Kidney (tissue), 14 donors: ENCODE data around the gene TMEM129. TPM values are rescaled to one million over a fixed set of nuclear protein-coding genes. Genes with fewer than 3 reads are reported as not detected.
A peak's percentile ranks its signal among the peaks of the same experiment; 100 is the strongest.

Experiments
- DNase-seq, 5 donors: peaks; one replicate each; pipeline ENCODE4 v3.0.0-alpha.2; 2013 to 2020
- FAIRE-seq: peaks from 2 replicates; lab custom pipeline; 2012; peaks lifted over from hg19 to GRCh38; lab: Jason Lieb, UNC
- H3K27ac ChIP-seq, 2 donors: one replicate each; pipeline ENCODE4 v1.7.0; 2013; ENCODE audit warnings: low read depth in 2 of 2, low read length in 2 of 2, inconsistent platforms in 1 of 2
- H3K27me3 ChIP-seq: one replicate; pipeline ENCODE4 v1.7.1; 2013; ENCODE audit warnings: low read length, inconsistent platforms; ENCODE audit not compliant: control insufficient read depth, insufficient read depth
- H3K36me3 ChIP-seq, 3 donors: one replicate each; pipeline versions ENCODE4 v1.7.0 to v1.7.1; 2013; ENCODE audit warnings: low read length in 3 of 3, control low read depth in 1 of 3, inconsistent platforms in 1 of 3; ENCODE audit not compliant: insufficient read depth in 3 of 3, control insufficient read depth in 2 of 3
- H3K4me1 ChIP-seq, 3 donors: one replicate each; pipeline versions ENCODE4 v1.7.0 to v1.7.1; 2013; ENCODE audit warnings: low read length in 3 of 3, inconsistent platforms in 1 of 3, low read depth in 1 of 3; ENCODE audit not compliant: control insufficient read depth in 2 of 3, insufficient read depth in 2 of 3
- H3K4me3 ChIP-seq, 3 donors: one replicate each; pipeline versions ENCODE4 v1.7.0 to v1.8.1; 2013; ENCODE audit warnings: low read length in 3 of 3, control low read depth in 1 of 3, inconsistent platforms in 1 of 3
- H3K9ac ChIP-seq, 3 donors: one replicate each; pipeline versions ENCODE4 v1.7.0 to v1.7.1; 2013; ENCODE audit warnings: low read length in 3 of 3, control low read depth in 1 of 3, inconsistent platforms in 1 of 3
- H3K9me3 ChIP-seq, 3 donors: one replicate each; pipeline versions ENCODE4 v1.7.0 to v1.7.1; 2013; ENCODE audit warnings: low read length in 3 of 3, control low read depth in 1 of 3, inconsistent platforms in 1 of 3; ENCODE audit not compliant: control insufficient read depth in 2 of 3, insufficient read depth in 1 of 3
- intact Hi-C: fragments of 100-400 bp; cut with DNase I; formaldehyde crosslinking; loops from one replicate; pipeline ENCODE4 v1.11.1; 2022
- polyA plus RNA-seq: library from polyadenylated mRNA; stranded (reverse); fragments of 350-450 nt; fragmentation: Illumina TruSeq; extraction: RNeasy Lipid Tissue Mini Kit (QIAGEN cat#74804); gene quantifications from one replicate; pipeline ENCODE4 v1.2.3, GENCODE V29; 2014; ENCODE audit warnings: low read depth, low replicate concordance; ENCODE audit not compliant: insufficient read depth
- total RNA-seq: library from RNA; stranded (reverse); fragmentation: NEBNext Ultra II Directional; extraction: Animal tissue kit (Norgen Biotek cat#: 25700); gene quantifications from one replicate; pipeline ENCODE4 v1.2.1, GENCODE V29; 2021
- TF ChIP-seq, protein P1 (sequence below): IDR thresholded peaks from 3 replicates; pipeline ENCODE4 v1.5.1; 2012; ENCODE audit warnings: mild to moderate bottlenecking, moderate library complexity, borderline replicate concordance; ENCODE audit not compliant: insufficient read depth; ENCODE audit errors: extremely low read depth
- donor health status: control.
- donor health status: control.
- donor health status: control.
- donor health status: control.
- donor health status: control.
- donor health status: DM: yes; HTN: yes; CAD: no.
- donor health status: Normal renal cell carcinoma (clear cell type).

TMEM129 gene
- total and polyA plus RNA-seq, 2 donors from 2014 or later = 48.2 to 60.0 TPM

DNA sequence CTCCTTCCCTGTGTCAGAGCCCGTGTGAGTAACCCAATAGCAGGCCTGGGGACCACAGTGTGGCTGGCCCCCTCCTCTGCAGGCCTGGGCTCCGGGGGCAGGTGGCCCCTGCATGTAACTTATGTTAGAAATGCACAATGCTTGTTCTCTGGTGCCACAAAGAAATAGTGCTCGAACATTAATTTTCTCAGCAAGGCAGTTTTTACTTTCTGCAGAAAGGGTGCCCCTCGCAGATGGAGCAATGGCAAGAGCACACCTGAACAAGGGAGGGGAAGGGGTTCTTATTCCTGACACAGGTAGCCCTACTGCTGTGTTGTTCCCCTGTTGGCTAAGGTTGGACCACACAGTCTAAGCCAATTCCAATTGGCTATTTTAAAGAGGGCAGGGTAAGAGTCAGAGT, 17.3 kb upstream of the TMEM129 start:
- Histone ChIP-seq H3K27me3 (no peaks in the 10 kb centered on the region), H3K36me3 (no peaks in the 10 kb centered on the region), H3K4me1 (no peaks in the 10 kb centered on the region), H3K9ac (no peak overlapping the region), H3K9me3 (peaks cover 0 to 5% (median 0%) of the 10 kb centered on the region in 3 donors), H3K4me3 (no peak overlapping the region), H3K27ac (no peak overlapping the region)
- DNase-seq (no peak), FAIRE-seq (no peak)
- intact Hi-C loops = no loop called here
- TF ChIP-seq, protein P1, sequence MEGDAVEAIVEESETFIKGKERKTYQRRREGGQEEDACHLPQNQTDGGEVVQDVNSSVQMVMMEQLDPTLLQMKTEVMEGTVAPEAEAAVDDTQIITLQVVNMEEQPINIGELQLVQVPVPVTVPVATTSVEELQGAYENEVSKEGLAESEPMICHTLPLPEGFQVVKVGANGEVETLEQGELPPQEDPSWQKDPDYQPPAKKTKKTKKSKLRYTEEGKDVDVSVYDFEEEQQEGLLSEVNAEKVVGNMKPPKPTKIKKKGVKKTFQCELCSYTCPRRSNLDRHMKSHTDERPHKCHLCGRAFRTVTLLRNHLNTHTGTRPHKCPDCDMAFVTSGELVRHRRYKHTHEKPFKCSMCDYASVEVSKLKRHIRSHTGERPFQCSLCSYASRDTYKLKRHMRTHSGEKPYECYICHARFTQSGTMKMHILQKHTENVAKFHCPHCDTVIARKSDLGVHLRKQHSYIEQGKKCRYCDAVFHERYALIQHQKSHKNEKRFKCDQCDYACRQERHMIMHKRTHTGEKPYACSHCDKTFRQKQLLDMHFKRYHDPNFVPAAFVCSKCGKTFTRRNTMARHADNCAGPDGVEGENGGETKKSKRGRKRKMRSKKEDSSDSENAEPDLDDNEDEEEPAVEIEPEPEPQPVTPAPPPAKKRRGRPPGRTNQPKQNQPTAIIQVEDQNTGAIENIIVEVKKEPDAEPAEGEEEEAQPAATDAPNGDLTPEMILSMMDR = no peak

DNA sequence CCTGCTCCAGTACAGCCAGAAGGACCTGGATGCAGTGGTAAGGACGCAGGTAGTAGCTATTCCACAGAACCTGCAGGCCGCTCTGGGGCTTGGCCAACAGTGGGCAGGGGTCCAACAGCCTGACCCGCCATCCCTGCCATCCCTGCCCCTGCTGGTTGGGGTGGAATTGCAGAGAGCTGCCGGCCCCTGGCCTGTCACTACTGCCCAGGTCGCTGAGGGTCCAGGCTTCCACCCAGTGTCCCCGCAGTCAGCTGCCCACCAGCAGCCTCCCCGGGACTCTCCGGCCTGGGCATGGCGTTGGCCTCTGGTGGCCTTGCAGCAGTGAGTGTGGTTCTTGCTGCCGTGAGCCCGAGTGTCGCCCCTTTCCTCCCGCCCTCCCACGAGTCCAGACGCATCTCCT, 16.5 kb upstream of the TMEM129 start:
- TF ChIP-seq, protein P1 = no peak
- Histone ChIP-seq H3K27ac (no peak overlapping the region), H3K9me3 (peaks cover 0 to 5% (median 0%) of the 10 kb centered on the region in 3 donors), H3K9ac (no peak overlapping the region), H3K4me1 (no peaks in the 10 kb centered on the region), H3K4me3 (no peak overlapping the region), H3K36me3 (no peaks in the 10 kb centered on the region), H3K27me3 (no peaks in the 10 kb centered on the region)
- intact Hi-C loops = no loop called here
- FAIRE-seq = no peak
- no peak for DNase-seq

DNA sequence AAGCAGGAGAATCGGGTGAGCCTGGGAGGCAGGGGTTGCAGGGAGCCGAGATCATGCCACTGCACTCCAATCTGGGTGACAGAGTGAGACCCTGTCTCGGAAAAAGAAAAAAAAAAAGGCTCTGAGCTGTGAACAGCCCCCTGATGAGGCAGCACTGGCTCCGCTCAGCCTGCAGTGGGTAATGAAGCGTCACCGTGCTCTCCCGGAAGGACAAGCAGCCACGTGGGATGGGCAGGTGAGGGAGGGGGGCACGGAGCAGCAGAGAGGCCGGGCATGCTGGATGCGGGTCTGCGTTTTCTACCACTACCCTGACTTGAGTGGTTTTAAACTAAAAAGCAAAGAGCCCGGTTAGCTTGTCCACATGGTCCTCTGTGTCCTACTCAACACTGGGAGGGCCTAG, 15.7 kb upstream of the TMEM129 start:
- TF ChIP-seq, protein P1 = no peak

DNA sequence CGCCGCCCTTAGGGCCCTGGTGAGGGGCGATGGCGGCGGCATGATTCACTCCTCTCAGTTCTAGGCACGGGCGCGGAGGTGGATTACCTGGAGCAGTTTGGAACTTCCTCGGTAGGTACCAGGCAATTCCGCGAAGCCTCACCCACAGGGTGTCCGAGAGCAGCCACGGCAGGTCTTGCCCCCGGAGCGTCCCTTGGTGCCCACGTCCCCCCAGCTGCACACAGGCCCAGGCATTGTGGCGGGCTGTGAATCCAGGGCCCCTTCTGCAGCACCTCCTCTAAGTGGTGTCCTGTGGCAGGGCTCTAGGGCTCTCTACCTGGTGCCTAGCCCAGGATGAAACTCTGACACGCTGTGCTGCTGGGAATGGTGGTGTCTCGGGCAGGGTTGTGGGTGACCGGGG, 14.1 kb upstream of the TMEM129 start:
- no peaks in the 10 kb centered on the region for H3K4me1 ChIP-seq
- no peak overlapping the region for H3K27ac ChIP-seq
- DNase-seq (no peak), FAIRE-seq (no peak)
- intact Hi-C loops = no loop called here
- H3K9ac ChIP-seq = no peak overlapping the region
- H3K4me3 ChIP-seq = no peak overlapping the region
- peaks cover 0 to 5% (median 0%) of the 10 kb centered on the region in 3 donors for H3K9me3 ChIP-seq
- H3K36me3 ChIP-seq = peaks cover 0 to 3% (median 0%) of the 10 kb centered on the region in 3 donors
- TF ChIP-seq, protein P1 = no peak
- no peaks in the 10 kb centered on the region for H3K27me3 ChIP-seq

More for the DNA sequence above, 15.7 kb upstream of the TMEM129 start:
- Histone ChIP-seq H3K4me3 (no peak overlapping the region), H3K27me3 (no peaks in the 10 kb centered on the region), H3K36me3 (no peaks in the 10 kb centered on the region), H3K27ac (no peak overlapping the region), H3K9me3 (peaks cover 0 to 5% (median 0%) of the 10 kb centered on the region in 3 donors), H3K9ac (no peak overlapping the region), H3K4me1 (no peaks in the 10 kb centered on the region)
- no peak for FAIRE-seq
- peak in 3 of 5 donors; percentile 59 to 77 (median 61) for DNase-seq
- intact Hi-C loops = no loop called here
